GM20000 (cell line): ENCODE data around the gene IGIP.

Experiments used
- DNase-seq: peaks from one replicate; pipeline ENCODE4 v3.0.0; 2012; ENCODE audit warnings: low spot score
- CTCF ChIP-seq: IDR thresholded peaks from 2 replicates; pipeline ENCODE4 v1.5.1; 2012; ENCODE audit warnings: mild to moderate bottlenecking, control low read depth; ENCODE audit errors: extremely low read depth, missing control alignments

The IGIP gene

GRCh38 chr5:140106805-140107311 lies 18.9 kb upstream of the IGIP start:
- peak; percentile 34 for DNase-seq
- no peak for TF ChIP-seq CTCF

GRCh38 chr5:140107312-140108092 lies 18.2 kb upstream of the IGIP start:
- peak; percentile 95 for DNase-seq
- TF ChIP-seq CTCF = no peak

- TF ChIP-seq CTCF = no peak
- DNase-seq = no peak
Measured at GRCh38 chr5:140108093-140109017, 17.4 kb upstream of the IGIP start.

- TF ChIP-seq CTCF = no peak
- DNase-seq = no peak
Measured at GRCh38 chr5:140109018-140109758, 16.5 kb upstream of the IGIP start.

GRCh38 chr5:140109759-140110645 lies 15.7 kb upstream of the IGIP start:
- DNase-seq = no peak
- TF ChIP-seq CTCF = no peak

- no peak for TF ChIP-seq CTCF
- no peak for DNase-seq
Measured at GRCh38 chr5:140110646-140110957, 15.1 kb upstream of the IGIP start.
